ENCODE measurements around the gene TRUB1. TPM values are rescaled to one million over a fixed set of nuclear protein-coding genes. Genes with fewer than 3 reads are reported as not detected.

TRUB1 gene
- total and polyA plus RNA-seq, 8 donors, result 4.1 to 27.2 (median 14.5) TPM

DNA sequence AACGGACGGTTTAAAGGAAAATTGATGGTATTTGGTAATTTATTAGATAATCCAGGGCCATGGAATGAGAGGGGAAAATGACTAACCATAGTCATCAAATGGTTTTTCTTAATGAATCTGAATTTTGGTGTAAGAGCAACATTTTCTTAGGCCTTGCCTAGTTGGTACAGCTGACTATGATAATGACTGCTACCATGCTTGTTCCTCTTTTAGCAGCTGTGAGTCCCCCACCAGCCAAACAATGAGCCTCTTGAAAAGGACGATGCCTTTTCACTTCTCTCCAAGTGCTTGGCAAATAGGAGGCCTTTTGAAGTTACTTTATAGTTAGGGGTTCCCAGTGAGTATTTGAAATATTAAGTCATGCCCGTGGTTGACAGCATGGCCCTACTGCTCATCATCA is 53.0 kb downstream of the TRUB1 start:
- no peaks in the 10 kb centered on the region for H3K4me1 ChIP-seq
- no peak overlapping the region for H3K27ac ChIP-seq
- TF ChIP-seq POLR2A (IDR thresholded peaks at IDR 0.05) (no peak), POLR2AphosphoS5 (IDR thresholded peaks at IDR 0.05) (no peak), EP300 (IDR thresholded peaks at IDR 0.05) (no peak)
- TF ChIP-seq, protein P1, sequence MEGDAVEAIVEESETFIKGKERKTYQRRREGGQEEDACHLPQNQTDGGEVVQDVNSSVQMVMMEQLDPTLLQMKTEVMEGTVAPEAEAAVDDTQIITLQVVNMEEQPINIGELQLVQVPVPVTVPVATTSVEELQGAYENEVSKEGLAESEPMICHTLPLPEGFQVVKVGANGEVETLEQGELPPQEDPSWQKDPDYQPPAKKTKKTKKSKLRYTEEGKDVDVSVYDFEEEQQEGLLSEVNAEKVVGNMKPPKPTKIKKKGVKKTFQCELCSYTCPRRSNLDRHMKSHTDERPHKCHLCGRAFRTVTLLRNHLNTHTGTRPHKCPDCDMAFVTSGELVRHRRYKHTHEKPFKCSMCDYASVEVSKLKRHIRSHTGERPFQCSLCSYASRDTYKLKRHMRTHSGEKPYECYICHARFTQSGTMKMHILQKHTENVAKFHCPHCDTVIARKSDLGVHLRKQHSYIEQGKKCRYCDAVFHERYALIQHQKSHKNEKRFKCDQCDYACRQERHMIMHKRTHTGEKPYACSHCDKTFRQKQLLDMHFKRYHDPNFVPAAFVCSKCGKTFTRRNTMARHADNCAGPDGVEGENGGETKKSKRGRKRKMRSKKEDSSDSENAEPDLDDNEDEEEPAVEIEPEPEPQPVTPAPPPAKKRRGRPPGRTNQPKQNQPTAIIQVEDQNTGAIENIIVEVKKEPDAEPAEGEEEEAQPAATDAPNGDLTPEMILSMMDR (IDR thresholded peaks at IDR 0.05), result no peak
- DNase-seq, result no peak
- H3K36me3 ChIP-seq, result peaks cover 0 to 10% (median 2%) of the 10 kb centered on the region in 4 donors
- H3K9me3 ChIP-seq, result peaks cover 0 to 4% (median 0%) of the 10 kb centered on the region in 4 donors
- intact Hi-C loops (cut with DNase I; ENCODE audit: low total_unique reads), result no loop called here
- H3K4me3 ChIP-seq, result no peak overlapping the region
- H3K27me3 ChIP-seq, result no peaks in the 10 kb centered on the region
- WGBS, 5 donors, result 73 to 88% (median 79%) methylated on average over 4 of the region's 4 CpGs

DNA sequence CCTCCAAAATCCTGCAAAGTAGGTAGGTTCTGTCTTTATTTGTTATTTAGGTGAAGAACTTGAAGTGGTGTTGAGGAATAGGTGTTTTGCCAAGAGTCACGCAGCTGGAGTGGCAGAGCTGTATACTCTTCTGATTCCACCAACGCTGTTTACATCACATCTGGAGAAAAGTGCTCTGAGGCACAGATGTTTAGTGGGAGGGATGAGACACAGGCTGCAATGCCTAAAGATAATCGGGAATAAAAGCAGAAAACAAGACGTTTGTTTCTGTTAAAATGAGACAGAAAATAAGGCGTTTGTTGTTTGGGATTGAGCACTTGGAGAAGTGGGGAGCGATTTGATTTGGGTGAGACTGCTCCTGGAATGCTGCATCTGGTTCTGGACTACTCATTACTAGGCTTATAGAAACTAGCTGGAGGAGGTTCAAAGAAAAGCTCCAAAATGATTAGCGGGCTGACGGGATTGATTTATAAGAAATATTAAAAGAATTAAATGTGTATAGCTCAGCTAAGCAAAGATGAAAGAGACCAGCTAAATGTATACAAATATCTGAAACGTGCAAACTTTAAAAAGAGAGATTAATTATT is 54.3 kb downstream of the TRUB1 start:
- Histone ChIP-seq H3K4me1 (no peaks in the 10 kb centered on the region), H3K9me3 (no peaks in the 10 kb centered on the region), H3K4me3 (no peak overlapping the region), H3K36me3 (peaks cover 0 to 10% (median 2%) of the 10 kb centered on the region in 4 donors), H3K27ac (no peak overlapping the region), H3K27me3 (no peaks in the 10 kb centered on the region)
- 69 to 80% (median 79%) methylated on average over 9 of the region's 9 CpGs for WGBS, 5 donors
- intact Hi-C loops (cut with DNase I; ENCODE audit: low total_unique reads), result no loop called here
- DNase-seq, result no peak
- no peak for TF ChIP-seq POLR2A (IDR thresholded peaks at IDR 0.05)
- TF ChIP-seq, protein P1 (IDR thresholded peaks at IDR 0.05), result no peak
- no peak for TF ChIP-seq POLR2AphosphoS5 (IDR thresholded peaks at IDR 0.05)
- TF ChIP-seq EP300 (IDR thresholded peaks at IDR 0.05), result no peak

DNA sequence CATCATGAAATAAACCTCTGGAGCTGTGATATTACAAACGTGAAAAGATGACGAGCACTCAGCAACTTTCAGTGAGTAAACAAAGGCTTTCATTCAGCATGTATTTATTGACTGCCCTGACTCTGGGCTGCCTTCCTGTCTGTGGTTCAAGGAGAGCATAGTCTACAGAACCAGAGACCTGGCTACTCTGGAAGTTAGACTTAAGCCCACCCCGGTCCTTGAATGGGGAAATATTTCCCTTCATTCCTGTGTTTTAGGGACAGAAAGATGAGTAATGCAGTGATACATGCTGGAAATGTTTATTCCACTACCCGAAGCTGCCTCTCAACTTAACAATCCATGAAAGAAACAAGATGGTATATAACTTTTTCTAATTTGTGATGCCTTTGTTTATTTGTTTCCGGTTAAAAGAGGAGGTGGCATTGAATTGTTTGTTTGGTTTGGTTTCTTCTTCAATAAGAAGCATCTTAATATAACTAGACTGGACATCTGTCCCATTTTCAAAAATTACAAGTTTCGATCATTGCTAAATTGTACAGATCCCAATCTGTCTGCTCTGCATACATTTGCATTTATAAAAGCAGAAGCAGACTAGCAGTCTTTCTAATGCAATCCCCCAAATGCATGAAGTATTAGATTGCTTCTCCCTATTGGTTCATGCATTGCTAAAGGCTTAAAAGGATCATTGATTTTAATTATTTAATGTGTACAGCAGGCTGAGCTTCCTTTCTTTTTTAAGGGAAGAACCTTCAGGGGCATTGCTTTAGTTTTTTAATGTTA is 57.7 kb downstream of the TRUB1 start:
- intact Hi-C loops (cut with DNase I; ENCODE audit: low total_unique reads), result no loop called here
- DNase-seq, result no peak
- WGBS, 5 donors, result 75 to 78% (median 77%) methylated on average over 6 of the region's 6 CpGs
- Histone ChIP-seq H3K4me1 (no peaks in the 10 kb centered on the region), H3K9me3 (no peaks in the 10 kb centered on the region), H3K36me3 (peaks cover 0 to 10% (median 2%) of the 10 kb centered on the region in 4 donors), H3K27me3 (no peaks in the 10 kb centered on the region), H3K4me3 (no peak overlapping the region), H3K27ac (no peak overlapping the region)
- TF ChIP-seq EP300 (IDR thresholded peaks at IDR 0.05) (no peak), POLR2A (IDR thresholded peaks at IDR 0.05) (no peak), POLR2AphosphoS5 (IDR thresholded peaks at IDR 0.05) (no peak)
- TF ChIP-seq, protein P1 (IDR thresholded peaks at IDR 0.05), result no peak

DNA sequence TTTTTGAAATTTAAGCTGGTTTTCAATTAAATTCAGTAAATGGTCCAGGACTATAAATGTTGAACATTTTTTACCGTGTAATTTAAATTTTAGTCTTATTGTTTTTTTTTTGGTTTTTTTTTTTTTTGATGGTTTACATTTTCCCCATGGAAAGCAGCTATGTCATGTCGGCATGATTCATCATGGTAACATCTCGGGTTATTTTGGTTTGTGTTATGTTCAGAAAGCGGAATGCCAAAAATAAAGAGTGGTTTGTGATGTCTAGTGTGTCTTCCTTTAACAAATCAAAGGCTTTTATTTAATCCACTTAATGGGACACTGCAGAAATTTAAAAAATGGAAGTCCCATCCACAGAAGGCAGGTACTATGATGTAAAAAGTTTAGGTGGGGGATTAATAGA is 58.5 kb downstream of the TRUB1 start:
- TF ChIP-seq, protein P1 (IDR thresholded peaks at IDR 0.05), result no peak
- no peak for TF ChIP-seq POLR2AphosphoS5 (IDR thresholded peaks at IDR 0.05)
- no peak for TF ChIP-seq EP300 (IDR thresholded peaks at IDR 0.05)
- no peak for TF ChIP-seq POLR2A (IDR thresholded peaks at IDR 0.05)
- no peaks in the 10 kb centered on the region for H3K27me3 ChIP-seq
- H3K4me3 ChIP-seq, result no peak overlapping the region
- peaks cover 0 to 10% (median 2%) of the 10 kb centered on the region in 4 donors for H3K36me3 ChIP-seq
- no peaks in the 10 kb centered on the region for H3K4me1 ChIP-seq
- 79 to 87% (median 84%) methylated on average over 4 of the region's 4 CpGs for WGBS, 5 donors
- no peaks in the 10 kb centered on the region for H3K9me3 ChIP-seq
- DNase-seq, result no peak
- no peak overlapping the region for H3K27ac ChIP-seq
- intact Hi-C loops (cut with DNase I; ENCODE audit: low total_unique reads), result no loop called here
